PC-3 (cell line): ENCODE results near the gene ZC3H7A. TPM values are rescaled to one million over a fixed set of nuclear protein-coding genes. Genes with fewer than 3 reads are reported as not detected.
"Not testable (repeated sequence)": the region's sequence is repeated elsewhere in the genome, so short reads cannot be mapped to it uniquely, and the experiment has no call there.

Experiments used
- ATAC-seq: fragments of 200-7000 bp; cut with Tn5 transposase; 2 replicates; pipeline ENCODE4 v1.9.1; 2020; ENCODE audit warnings: mild to moderate bottlenecking, moderate library complexity
- BruUV-seq: library from RNA; stranded (reverse); fragments of 400-500 nt; replicated peaks from 2 replicates; lab custom pipeline; 2021; lab: Mats Ljungman, UMichigan
- CTCF ChIA-PET: fragments of 300-600 bp; sonication (Branson Sonifier 250); formaldehyde crosslinking; loops from one replicate; lab custom pipeline; 2022; ENCODE audit warnings: antibody characterized with exemption; lab: Charles Lee
- POLR2A ChIA-PET: fragments of 300-600 bp; sonication (Branson Sonifier 250); formaldehyde crosslinking; loops from one replicate; lab custom pipeline; 2022; ENCODE audit warnings: antibody characterized with exemption; ENCODE audit not compliant: unreplicated experiment; lab: Charles Lee
- DNase-seq: peaks from one replicate; pipeline ENCODE4 v3.0.0-alpha.2; 2015
- H2AFZ ChIP-seq: fragments of 300-600 bp; sonication (generic); 2 replicates; pipeline ENCODE4 v1.6.0; 2016; ENCODE audit warnings: antibody characterized with exemption, low read length
- H3F3A ChIP-seq: fragments of 300-600 bp; sonication (generic); one replicate; pipeline ENCODE4 v1.6.0; 2017; ENCODE audit warnings: antibody characterized with exemption, low read length, control low read depth, mild to moderate bottlenecking; ENCODE audit not compliant: unreplicated experiment
- H3K27ac ChIP-seq: fragments of 300-600 bp; sonication (generic); 2 replicates; pipeline ENCODE4 v1.5.1; 2016; ENCODE audit warnings: mild to moderate bottlenecking, low read length
- H3K27me3 ChIP-seq: fragments of 300-600 bp; sonication (generic); 2 replicates; pipeline ENCODE4 v1.6.1; 2016; ENCODE audit warnings: low read length, mixed read lengths
- H3K36me3 ChIP-seq: fragments of 300-600 bp; sonication (generic); 2 replicates; pipeline ENCODE4 v1.6.1; 2016; ENCODE audit warnings: low read depth, mixed run types, low read length, mixed read lengths
- H3K4me1 ChIP-seq: fragments of 300-600 bp; sonication (generic); 2 replicates; pipeline ENCODE4 v1.5.1; 2016; ENCODE audit warnings: low read length; ENCODE audit not compliant: insufficient read depth
- H3K4me2 ChIP-seq: fragments of 300-600 bp; sonication (generic); 2 replicates; pipeline ENCODE4 v1.6.0; 2016; ENCODE audit warnings: low read length
- H3K4me3 ChIP-seq: fragments of 300-600 bp; sonication (generic); 2 replicates; pipeline ENCODE4 v1.5.1; 2016; ENCODE audit warnings: mild to moderate bottlenecking, low read length, mixed read lengths
- H3K79me2 ChIP-seq: fragments of 300-600 bp; sonication (generic); 2 replicates; pipeline ENCODE4 v1.6.1; 2017; ENCODE audit warnings: low read length, mixed read lengths
- H3K9ac ChIP-seq: fragments of 300-600 bp; sonication (generic); 2 replicates; pipeline ENCODE4 v1.6.0; 2016; ENCODE audit warnings: mild to moderate bottlenecking, low read length
- H3K9me2 ChIP-seq: fragments of 300-600 bp; sonication (generic); replicated peaks from 2 replicates; pipeline ENCODE4 v1.6.1; 2016; ENCODE audit warnings: mixed run types, low read length, mixed read lengths
- H3K9me3 ChIP-seq: fragments of 300-600 bp; sonication (generic); 2 replicates; pipeline ENCODE4 v1.6.1; 2016; ENCODE audit warnings: low read length, mixed read lengths
- H4K20me1 ChIP-seq: fragments of 300-600 bp; sonication (generic); 2 replicates; pipeline ENCODE4 v1.6.1; 2016; ENCODE audit warnings: low read length, mixed read lengths
- CTCF ChIP-seq: fragments of 300-600 bp; sonication (generic); conservative IDR thresholded peaks from 2 replicates; pipeline ENCODE4 v1.5.1; 2017; ENCODE audit warnings: antibody characterized with exemption, low read depth, mild to moderate bottlenecking, low read length
- EZH2 ChIP-seq: fragments of 300-600 bp; sonication (generic); IDR thresholded peaks from one replicate; pipeline ENCODE4 v1.6.1; 2017; ENCODE audit warnings: antibody characterized with exemption, mild to moderate bottlenecking, low read length; ENCODE audit not compliant: unreplicated experiment
- EZH2phosphoT487 ChIP-seq: fragments of 300-600 bp; sonication (generic); IDR thresholded peaks from 2 replicates; pipeline ENCODE4 v1.6.1; 2018; ENCODE audit warnings: mild to moderate bottlenecking, antibody characterized with exemption, low read length, borderline replicate concordance
- intact Hi-C: fragments of 100-400 bp; cut with micrococcal nuclease; formaldehyde crosslinking; loops from 2 replicates; pipeline ENCODE4 v1.9.0; 2023
- total RNA-seq: library from RNA; depleted of rRNA; stranded (reverse); fragments of >200 nt; gene quantifications from 2 replicates; pipeline ENCODE4 v1.2.3, GENCODE V29; 2014

ZC3H7A gene
- total RNA-seq, 1 experiment from 2014 or later: 21.2 TPM

GRCh38 chr16:11824362-11824761, 27.3 kb upstream of the ZC3H7A start:
- DNase-seq (no peak), ATAC-seq (no peak)
- Histone ChIP-seq H3K9ac (no peak overlapping the region), H3K9me2 (no peaks in the 10 kb centered on the region), H3K27me3 (no peaks in the 10 kb centered on the region), H3K4me1 (no peaks in the 10 kb centered on the region), H4K20me1 (no peaks in the 10 kb centered on the region), H3K79me2 (no peaks in the 10 kb centered on the region), H3K4me3 (no peak overlapping the region), H2AFZ (no peak overlapping the region), H3K9me3 (no peaks in the 10 kb centered on the region), H3K27ac (no peak overlapping the region), H3F3A (no peaks in the 10 kb centered on the region), H3K36me3 (no peaks in the 10 kb centered on the region), H3K4me2 (no peak overlapping the region)
- ChIA-PET POLR2A (no interaction called here), CTCF (no interaction called here)
- TF ChIP-seq EZH2: no peak
- TF ChIP-seq CTCF: no peak
- TF ChIP-seq EZH2phosphoT487: no peak
- intact Hi-C loops: no loop called here
- BruUV-seq: no TSS peak

GRCh38 chr16:11823645-11824044, 26.6 kb upstream of the ZC3H7A start:
- H3K27ac ChIP-seq, BruUV-seq, H3K4me1 ChIP-seq, H3K79me2 ChIP-seq, H2AFZ ChIP-seq, POLR2A ChIA-PET, DNase-seq, H3K9me3 ChIP-seq, ATAC-seq, H4K20me1 ChIP-seq, H3K36me3 ChIP-seq, H3K9ac ChIP-seq, H3K27me3 ChIP-seq, H3K4me3 ChIP-seq, CTCF ChIA-PET, H3F3A ChIP-seq, intact Hi-C loops, H3K9me2 ChIP-seq, H3K4me2 ChIP-seq: not testable (repeated sequence)

- H3K36me3 ChIP-seq: no peaks in the 10 kb centered on the region
- no peak overlapping the region for H3K4me3 ChIP-seq
- no peak overlapping the region for H2AFZ ChIP-seq
- DNase-seq (no peak), ATAC-seq (no peak)
- H3K4me1 ChIP-seq: no peaks in the 10 kb centered on the region
- BruUV-seq: no TSS peak
- POLR2A ChIA-PET: no interaction called here
- H3K27me3 ChIP-seq: no peaks in the 10 kb centered on the region
- H3F3A ChIP-seq: no peaks in the 10 kb centered on the region
- H4K20me1 ChIP-seq: no peaks in the 10 kb centered on the region
- TF ChIP-seq CTCF (no peak), EZH2 (no peak), EZH2phosphoT487 (no peak)
- no peaks in the 10 kb centered on the region for H3K79me2 ChIP-seq
- H3K4me2 ChIP-seq: no peak overlapping the region
- H3K27ac ChIP-seq: no peak overlapping the region
- CTCF ChIA-PET: no interaction called here
- H3K9ac ChIP-seq: no peak overlapping the region
- no peaks in the 10 kb centered on the region for H3K9me3 ChIP-seq
- intact Hi-C loops: loop anchor here (10.0 kb wide), 1 partner anchor 285 kb away; no protein-coding TSS in a partner anchor
- no peaks in the 10 kb centered on the region for H3K9me2 ChIP-seq
These were observed 22.7 kb upstream of the ZC3H7A start for GRCh38 chr16:11819798-11820197.

GRCh38 chr16:11818970-11819369, 21.9 kb upstream of the ZC3H7A start:
- H4K20me1 ChIP-seq, H3K9ac ChIP-seq, H3K4me3 ChIP-seq, H3K9me3 ChIP-seq, H3K27ac ChIP-seq, H3K4me1 ChIP-seq, H3K79me2 ChIP-seq, POLR2A ChIA-PET, H3K27me3 ChIP-seq, H3F3A ChIP-seq, H2AFZ ChIP-seq, H3K36me3 ChIP-seq, H3K9me2 ChIP-seq, BruUV-seq, H3K4me2 ChIP-seq, ATAC-seq, CTCF ChIA-PET, DNase-seq: not testable (repeated sequence)
- intact Hi-C loops: loop anchor here (10.0 kb wide), 1 partner anchor 284 kb away; no protein-coding TSS in a partner anchor
